Measurements from ENCODE around the gene FCN2. TPM values are rescaled to one million over a fixed set of nuclear protein-coding genes. Genes with fewer than 3 reads are reported as not detected.

Gene FCN2
- total RNA-seq, 2 experiments from 2014 or later, result not detected

- H3K9me2 ChIP-seq (ENCODE audit: insufficient read depth, low read length), result no peaks in the 10 kb centered on the region
- H4K20me1 ChIP-seq (ENCODE audit: insufficient read depth, low read length), result no peaks in the 10 kb centered on the region
- no peak overlapping the region for H3K4me2 ChIP-seq (ENCODE audit: low read length)
- intact Hi-C loops (cut with micrococcal nuclease; ENCODE audit: unreplicated experiment), result no loop called here
- no peak overlapping the region for H3K27ac ChIP-seq (ENCODE audit: low read depth, low read length, poor library complexity, severe bottlenecking)
- no peak overlapping the region for H3K4me3 ChIP-seq (ENCODE audit: low read depth, low read length, poor library complexity, severe bottlenecking)
- no TSS peak for BruUV-seq (replicated peaks)
- peaks cover 21% of the 10 kb centered on the region for H3K9me3 ChIP-seq (ENCODE audit: low read length)
- no peaks in the 10 kb centered on the region; the same call in 1 of the 2 replicates for H3K36me3 ChIP-seq (ENCODE audit: insufficient read depth, low read length)
- H3K79me2 ChIP-seq (ENCODE audit: insufficient read depth, low read depth, low read length), result no peaks in the 10 kb centered on the region
- peaks cover 31% of the 10 kb centered on the region for H3K4me1 ChIP-seq (ENCODE audit: insufficient read depth, low read length, poor library complexity, severe bottlenecking)
- CTCF ChIA-PET (ENCODE audit: unreplicated experiment), result no interaction called here
- TF ChIP-seq EZH2phosphoT487 (IDR thresholded peaks at IDR 0.05; ENCODE audit: borderline replicate concordance, low read depth, low read length), result no peak
- TF ChIP-seq CTCF (conservative IDR thresholded peaks at IDR 0.05; ENCODE audit: low read length), result no peak
- POLR2A ChIA-PET, result interaction anchor here (1.7 kb wide), 1 partner anchor 8 kb away, joined by 5 read pairs; no protein-coding TSS in a partner anchor
- no peak for DNase-seq (ENCODE audit: low spot score)
- H2AFZ ChIP-seq (ENCODE audit: low read length), result no peak overlapping the region
Measured at GRCh38 chr9:134915046-134915985, 34.7 kb downstream of the FCN2 start.

- no peak for TF ChIP-seq CTCF (conservative IDR thresholded peaks at IDR 0.05; ENCODE audit: low read length)
- TF ChIP-seq EZH2phosphoT487 (IDR thresholded peaks at IDR 0.05; ENCODE audit: borderline replicate concordance, low read depth, low read length), result no peak
- no peak overlapping the region for H2AFZ ChIP-seq (ENCODE audit: low read length)
- no peak overlapping the region for H3K4me2 ChIP-seq (ENCODE audit: low read length)
- no peaks in the 10 kb centered on the region; the same call in 1 of the 2 replicates for H3K36me3 ChIP-seq (ENCODE audit: insufficient read depth, low read length)
- H3K27ac ChIP-seq (ENCODE audit: low read depth, low read length, poor library complexity, severe bottlenecking), result no peak overlapping the region
- peaks cover 27% of the 10 kb centered on the region for H3K4me1 ChIP-seq (ENCODE audit: insufficient read depth, low read length, poor library complexity, severe bottlenecking)
- ChIA-PET CTCF (ENCODE audit: unreplicated experiment) (no interaction called here), POLR2A (interaction anchor here (1.7 kb wide), 1 partner anchor 9 kb away, joined by 5 read pairs; no protein-coding TSS in a partner anchor)
- H4K20me1 ChIP-seq (ENCODE audit: insufficient read depth, low read length), result no peaks in the 10 kb centered on the region
- intact Hi-C loops (cut with micrococcal nuclease; ENCODE audit: unreplicated experiment), result no loop called here
- no TSS peak for BruUV-seq (replicated peaks)
- H3K79me2 ChIP-seq (ENCODE audit: insufficient read depth, low read depth, low read length), result no peaks in the 10 kb centered on the region
- DNase-seq (ENCODE audit: low spot score), result no peak
- H3K9me2 ChIP-seq (ENCODE audit: insufficient read depth, low read length), result no peaks in the 10 kb centered on the region
- peaks cover 21% of the 10 kb centered on the region for H3K9me3 ChIP-seq (ENCODE audit: low read length)
- H3K4me3 ChIP-seq (ENCODE audit: low read depth, low read length, poor library complexity, severe bottlenecking), result no peak overlapping the region
Measured at GRCh38 chr9:134916161-134916665, 35.6 kb downstream of the FCN2 start.

Measured in OCI-LY7 (cell line).